Measurements from ENCODE around the gene RWDD1. TPM values are rescaled to one million over a fixed set of nuclear protein-coding genes. Genes with fewer than 3 reads are reported as not detected.

Gene RWDD1
- total RNA-seq, 2 experiments from 2014 or later, result 44.3 to 46.0 TPM

DNA sequence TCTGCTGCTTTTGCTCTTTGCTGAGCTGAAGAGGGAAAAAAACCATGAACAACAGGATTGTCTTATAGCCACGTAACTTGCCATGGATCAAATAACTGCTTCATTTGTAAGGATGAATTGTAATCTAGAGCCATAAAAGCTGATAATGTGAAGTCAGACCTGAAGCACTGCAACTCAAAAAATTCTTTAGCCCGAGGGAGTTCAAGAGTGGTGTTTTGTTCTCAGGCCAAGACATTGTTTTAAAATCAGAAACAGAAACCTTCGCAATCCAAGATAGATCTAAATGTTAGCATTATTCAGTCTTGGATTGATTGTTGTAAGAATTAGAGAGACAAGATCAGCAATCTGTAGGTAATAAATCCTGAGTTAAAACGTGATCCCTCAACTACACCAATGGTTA, 25.7 kb upstream of the RWDD1 start, which contains the start of gene TRAPPC3L:
TRAPPC3L (minus strand) TSS at position 34 of the 400 bp plus-strand sequence. CDS start 170 bp downstream, outside the sequence.
- Mint-ChIP-seq H3K4me3 (no peak within 1 kb of the TSS), H3K4me1 (ENCODE audit: low read depth) (no peaks in the 10 kb centered on the region), H3K9me3 (no peaks in the 10 kb centered on the region), H3K27me3 (peaks cover 12% of the 10 kb centered on the region), H3K27ac (no peak within 1 kb of the TSS), H3K36me3 (ENCODE audit: low read depth) (no peaks in the 10 kb centered on the region)
- ATAC-seq (no peak), DNase-seq (no peak)
- intact Hi-C loops (cut with micrococcal nuclease), result no loop called here
- CTCF ChIA-PET, result interaction anchor here (0.7 to 1.1 kb wide), 3 partner anchors 9 to 277 kb away, joined by 3 read pairs; no protein-coding TSS in a partner anchor
- TF ChIP-seq, protein P1, sequence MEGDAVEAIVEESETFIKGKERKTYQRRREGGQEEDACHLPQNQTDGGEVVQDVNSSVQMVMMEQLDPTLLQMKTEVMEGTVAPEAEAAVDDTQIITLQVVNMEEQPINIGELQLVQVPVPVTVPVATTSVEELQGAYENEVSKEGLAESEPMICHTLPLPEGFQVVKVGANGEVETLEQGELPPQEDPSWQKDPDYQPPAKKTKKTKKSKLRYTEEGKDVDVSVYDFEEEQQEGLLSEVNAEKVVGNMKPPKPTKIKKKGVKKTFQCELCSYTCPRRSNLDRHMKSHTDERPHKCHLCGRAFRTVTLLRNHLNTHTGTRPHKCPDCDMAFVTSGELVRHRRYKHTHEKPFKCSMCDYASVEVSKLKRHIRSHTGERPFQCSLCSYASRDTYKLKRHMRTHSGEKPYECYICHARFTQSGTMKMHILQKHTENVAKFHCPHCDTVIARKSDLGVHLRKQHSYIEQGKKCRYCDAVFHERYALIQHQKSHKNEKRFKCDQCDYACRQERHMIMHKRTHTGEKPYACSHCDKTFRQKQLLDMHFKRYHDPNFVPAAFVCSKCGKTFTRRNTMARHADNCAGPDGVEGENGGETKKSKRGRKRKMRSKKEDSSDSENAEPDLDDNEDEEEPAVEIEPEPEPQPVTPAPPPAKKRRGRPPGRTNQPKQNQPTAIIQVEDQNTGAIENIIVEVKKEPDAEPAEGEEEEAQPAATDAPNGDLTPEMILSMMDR (IDR thresholded peaks at IDR 0.05), result no peak
- POLR2A ChIA-PET, result no interaction called here

DNA sequence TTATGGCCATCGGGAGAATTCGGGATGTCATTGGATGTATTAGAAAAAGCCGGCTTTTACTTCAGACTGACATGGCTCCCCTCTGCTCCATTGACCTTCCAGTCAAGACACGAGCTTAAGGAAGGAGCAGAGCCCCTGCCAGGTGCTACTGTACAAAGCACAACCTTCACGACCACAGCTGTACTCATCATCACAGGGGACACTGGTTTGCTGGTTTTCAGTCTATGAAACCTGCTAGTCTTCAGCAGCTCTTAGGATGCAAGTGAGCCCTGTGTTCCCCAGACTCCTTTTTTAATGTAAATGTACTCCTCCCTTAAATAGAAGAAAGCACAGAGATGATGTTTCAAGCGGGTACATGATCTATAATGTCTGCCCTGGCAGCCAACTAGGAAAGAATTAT, 23.9 kb upstream of the RWDD1 start:
- DNase-seq (no peak), ATAC-seq (no peak)
- Mint-ChIP-seq H3K4me1 (ENCODE audit: low read depth) (no peaks in the 10 kb centered on the region), H3K9me3 (no peaks in the 10 kb centered on the region), H3K36me3 (ENCODE audit: low read depth) (no peaks in the 10 kb centered on the region), H3K27me3 (peaks cover 12% of the 10 kb centered on the region), H3K4me3 (no peak overlapping the region), H3K27ac (no peak overlapping the region)
- ChIA-PET POLR2A (no interaction called here), CTCF (interaction anchor here (1.0 to 1.6 kb wide), 3 partner anchors 13 to 260 kb away, joined by 3 to 5 read pairs (median 3); no protein-coding TSS in a partner anchor)
- TF ChIP-seq, protein P1 (IDR thresholded peaks at IDR 0.05), result no peak
- intact Hi-C loops (cut with micrococcal nuclease), result no loop called here

DNA sequence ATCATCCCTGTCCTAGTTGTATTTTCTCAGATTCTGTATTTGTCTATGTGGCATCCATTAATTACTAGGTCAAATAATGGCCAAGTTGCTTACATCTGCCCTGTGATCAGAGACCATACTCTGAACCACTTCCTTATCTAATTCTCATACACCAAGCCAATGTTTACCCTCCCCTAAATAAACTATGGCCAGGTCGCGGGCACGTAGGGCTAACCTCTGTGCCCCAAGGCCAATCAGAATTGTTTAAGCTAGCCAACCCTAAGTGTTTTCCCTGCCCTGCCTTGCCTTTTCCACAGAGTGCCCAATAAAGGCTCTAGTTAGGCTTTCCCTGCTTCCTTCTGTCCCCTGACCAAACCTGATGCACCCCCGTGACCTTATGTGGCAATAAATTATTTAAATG, 20.5 kb upstream of the RWDD1 start:
- Mint-ChIP-seq H3K36me3 (ENCODE audit: low read depth) (no peaks in the 10 kb centered on the region), H3K4me1 (ENCODE audit: low read depth) (no peaks in the 10 kb centered on the region), H3K9me3 (no peaks in the 10 kb centered on the region), H3K27ac (no peak overlapping the region), H3K4me3 (no peak overlapping the region), H3K27me3 (peaks cover 17% of the 10 kb centered on the region)
- intact Hi-C loops (cut with micrococcal nuclease), result no loop called here
- ChIA-PET CTCF (interaction anchor here (1.6 kb wide), 1 partner anchor 10 kb away, joined by 5 read pairs; no protein-coding TSS in a partner anchor), POLR2A (no interaction called here)
- TF ChIP-seq, protein P1 (IDR thresholded peaks at IDR 0.05), result no peak
- DNase-seq (no peak), ATAC-seq (no peak)

DNA sequence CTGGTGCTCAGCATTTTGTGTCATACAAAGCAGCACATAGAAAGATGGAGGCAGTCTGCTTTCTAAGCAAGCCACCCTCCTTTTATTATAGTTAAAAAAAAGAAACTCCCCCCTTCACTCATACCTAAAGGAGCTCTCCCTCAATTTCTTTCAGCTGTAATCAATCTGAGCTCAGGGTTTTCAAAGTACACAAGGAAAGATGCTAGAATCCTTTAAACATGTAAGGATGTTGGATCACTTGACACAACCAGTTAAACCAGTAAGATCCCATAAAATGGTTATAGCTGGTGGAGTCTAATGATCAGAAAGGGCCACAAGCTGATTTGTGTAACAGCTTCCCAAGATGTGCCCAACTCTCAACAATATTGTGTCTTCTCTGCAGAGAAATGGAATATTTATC, 17.9 kb upstream of the RWDD1 start, which contains the start of gene CALHM4:
CALHM4 (plus strand) TSS at position 301 of the 400 bp plus-strand sequence; CDS start at position 344, 43 bp downstream.
- DNase-seq (no peak), ATAC-seq (no peak)
- H3K36me3 Mint-ChIP-seq (ENCODE audit: low read depth), result no peaks in the 10 kb centered on the region
- TF ChIP-seq, protein P1 (IDR thresholded peaks at IDR 0.05), result no peak
- H3K9me3 Mint-ChIP-seq, result no peaks in the 10 kb centered on the region
- ChIA-PET CTCF (interaction anchor here (0.8 to 1.3 kb wide), 2 partner anchors 9 to 17 kb away, joined by 3 to 5 read pairs; no protein-coding TSS in a partner anchor), POLR2A (interaction anchor here (0.7 to 1.0 kb wide), 3 partner anchors 10 to 274 kb away, joined by 3 to 4 read pairs (median 4); no protein-coding TSS in a partner anchor)
- H3K27ac Mint-ChIP-seq, result no peak within 1 kb of the TSS
- peaks cover 15% of the 10 kb centered on the region for H3K27me3 Mint-ChIP-seq
- H3K4me1 Mint-ChIP-seq (ENCODE audit: low read depth), result no peaks in the 10 kb centered on the region
- no peak within 1 kb of the TSS for H3K4me3 Mint-ChIP-seq
- intact Hi-C loops (cut with micrococcal nuclease), result no loop called here

DNA sequence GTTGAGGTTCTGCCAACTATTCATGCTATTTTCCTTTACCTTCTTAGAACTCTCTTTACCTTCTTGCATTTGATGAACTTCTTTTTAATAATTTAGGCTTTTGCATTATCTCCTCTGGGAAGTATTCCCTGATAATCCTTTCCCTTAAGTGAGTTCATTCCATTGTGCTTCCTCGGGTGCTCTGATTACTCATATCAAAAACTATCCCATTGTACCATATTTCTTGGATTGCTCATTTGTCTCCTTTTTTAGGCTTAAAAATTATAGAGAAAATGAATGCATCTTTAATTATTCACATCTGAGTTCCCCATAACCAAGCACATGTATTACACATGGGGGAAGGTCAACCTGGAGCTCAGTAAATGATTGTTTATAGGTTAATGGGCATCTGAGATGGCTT, 15.2 kb upstream of the RWDD1 start:
- H3K36me3 Mint-ChIP-seq (ENCODE audit: low read depth), result no peaks in the 10 kb centered on the region
- H3K4me3 Mint-ChIP-seq, result no peak overlapping the region
- intact Hi-C loops (cut with micrococcal nuclease), result no loop called here
- H3K27ac Mint-ChIP-seq, result no peak overlapping the region
- CTCF ChIA-PET, result interaction anchor here (1.1 to 3.8 kb wide), 3 partner anchors 9 to 268 kb away, joined by 3 to 15 read pairs (median 6); no protein-coding TSS in a partner anchor
- POLR2A ChIA-PET, result interaction anchor here (1.1 kb wide), 1 partner anchor 14 kb away, joined by 3 read pairs; no protein-coding TSS in a partner anchor
- ATAC-seq (no peak), DNase-seq (no peak)
- H3K4me1 Mint-ChIP-seq (ENCODE audit: low read depth), result no peaks in the 10 kb centered on the region
- peaks cover 11% of the 10 kb centered on the region for H3K27me3 Mint-ChIP-seq
- H3K9me3 Mint-ChIP-seq, result no peaks in the 10 kb centered on the region
- TF ChIP-seq, protein P1 (IDR thresholded peaks at IDR 0.05), result no peak

All from activated CD8-positive, alpha-beta T cell treated with anti-CD3 and anti-CD28 coated beads for 36 hours (primary cell).